SK-N-SH (cell line): ENCODE data around the gene CNTNAP2. TPM values are rescaled to one million over a fixed set of nuclear protein-coding genes. Genes with fewer than 3 reads are reported as not detected.

Source experiments
- CTCF ChIA-PET: fragments of 300-600, 350-600 bp; formaldehyde crosslinking; extraction: SDS; loops from one replicate; lab custom pipeline; 2021; lab: Yijun Ruan, JAX
- POLR2A ChIA-PET: fragments of 350-600 bp; sonication (Branson Sonifier 250); formaldehyde crosslinking; extraction: SDS; loops from one replicate; lab custom pipeline; 2020; ENCODE audit warnings: antibody characterized with exemption, inconsistent platforms; lab: Yijun Ruan, JAX
- DNase-seq: peaks from one replicate; pipeline ENCODE4 v3.0.0; 2012
- H2AFZ ChIP-seq: fragments of 200-600 bp; sonication (generic); 2 replicates; pipeline ENCODE4 v1.8.1; 2016; ENCODE audit warnings: antibody characterized with exemption, mild to moderate bottlenecking, low read depth
- H3F3A ChIP-seq: fragments of 200-600 bp; sonication (generic); replicated peaks from 2 replicates; pipeline ENCODE3; 2016; ENCODE audit warnings: antibody characterized with exemption, mild to moderate bottlenecking; ENCODE audit not compliant: insufficient read depth
- H3K27ac ChIP-seq, 2 experiments: fragments of 200-500 bp in 1 of 2; fragments of 200-600 bp in 1 of 2; sonication (Bioruptor generic) in 1 of 2; sonication (generic), shearing (Covaris generic) in 1 of 2; 2 replicates each; pipeline versions ENCODE4 v1.5.1 to v1.6.1; 2014 to 2016; ENCODE audit warnings: low read depth in 2 of 2, inconsistent platforms in 1 of 2, low read length in 1 of 2, mild to moderate bottlenecking in 1 of 2, mixed read lengths in 1 of 2
- H3K27me3 ChIP-seq: fragments of 200-600 bp; sonication (generic), shearing (Covaris generic); 2 replicates; pipeline ENCODE4 v1.6.1; 2016; ENCODE audit warnings: mixed run types; ENCODE audit not compliant: insufficient read depth
- H3K36me3 ChIP-seq, 2 experiments: fragments of 200-500 bp in 1 of 2; fragments of 200-600 bp in 1 of 2; sonication (Bioruptor generic) in 1 of 2; sonication (generic) in 1 of 2; replicated peaks in 1 of 2; 2 replicates each; pipeline versions ENCODE3 to v1.5.1; 2014 to 2016; ENCODE audit warnings: low read length in 1 of 2, mild to moderate bottlenecking in 1 of 2; ENCODE audit not compliant: insufficient read depth in 2 of 2, control insufficient read depth in 1 of 2
- H3K4me1 ChIP-seq, 2 experiments: fragments of 200-500 bp in 1 of 2; fragments of 200-600 bp in 1 of 2; sonication (Bioruptor generic) in 1 of 2; sonication (generic), shearing (Covaris generic) in 1 of 2; 2 replicates each; pipeline versions ENCODE4 v1.5.1 to v1.6.1; 2014 to 2016; ENCODE audit warnings: low read depth in 1 of 2, low read length in 1 of 2, mixed run types in 1 of 2; ENCODE audit not compliant: insufficient read depth in 2 of 2, control insufficient read depth in 1 of 2
- H3K4me2 ChIP-seq: fragments of 200-600 bp; sonication (generic), shearing (Covaris generic); 2 replicates; pipeline ENCODE4 v1.6.1; 2017; ENCODE audit warnings: mixed run types
- H3K4me3 ChIP-seq, 2 experiments: fragments of 200-500 bp in 1 of 2; fragments of 200-600 bp in 1 of 2; sonication (Bioruptor generic) in 1 of 2; sonication (generic), shearing (Covaris generic) in 1 of 2; 2 replicates each; pipeline versions ENCODE4 v1.5.1 to v1.8.1; 2014 to 2016; ENCODE audit warnings: low read depth in 2 of 2, inconsistent platforms in 1 of 2, low read length in 1 of 2, mild to moderate bottlenecking in 1 of 2, mixed read lengths in 1 of 2, moderate library complexity in 1 of 2
- H3K79me2 ChIP-seq: fragments of 200-600 bp; sonication (generic); 2 replicates; pipeline ENCODE4 v1.8.1; 2017; ENCODE audit warnings: mild to moderate bottlenecking; ENCODE audit not compliant: insufficient read depth
- H3K9ac ChIP-seq: fragments of 200-600 bp; sonication (generic); 2 replicates; pipeline ENCODE4 v1.6.1; 2017; ENCODE audit warnings: mixed run types
- H3K9me2 ChIP-seq: fragments of 200-600 bp; sonication (generic); 2 replicates; pipeline ENCODE4 v1.6.1; 2017; ENCODE audit warnings: mixed run types
- H3K9me3 ChIP-seq: fragments of 200-600 bp; sonication (generic); 2 replicates; pipeline ENCODE4 v1.6.1; 2017; ENCODE audit warnings: mixed run types, mild to moderate bottlenecking, moderate library complexity
- H4K20me1 ChIP-seq: fragments of 200-600 bp; sonication (generic); 2 replicates; pipeline ENCODE4 v1.6.1; 2017; ENCODE audit warnings: mild to moderate bottlenecking, mixed run types; ENCODE audit not compliant: insufficient read depth
- ELF1 ChIP-seq: IDR thresholded peaks from 2 replicates; pipeline ENCODE4 v1.4.0; 2012
- EP300 ChIP-seq, 2 experiments: IDR thresholded peaks; 2 replicates each; pipeline versions ENCODE4 v1.4.0 to v1.6.1; 2012; ENCODE audit warnings: borderline replicate concordance in 1 of 2, low read depth in 1 of 2, low read length in 1 of 2
- FOXJ3 ChIP-seq: sonication (generic); formaldehyde crosslinking; IDR thresholded peaks from 2 replicates; pipeline ENCODE4 v1.5.1; 2020; ENCODE audit warnings: mild to moderate bottlenecking, missing genetic modification reagents
- GATA2 ChIP-seq: sonication (generic); formaldehyde crosslinking; IDR thresholded peaks from 2 replicates; pipeline ENCODE4 v1.5.0; 2020; ENCODE audit warnings: mild to moderate bottlenecking, missing genetic modification reagents
- JUND ChIP-seq: IDR thresholded peaks from 2 replicates; pipeline ENCODE4 v1.4.0; 2012
- NFIC ChIP-seq: IDR thresholded peaks from 2 replicates; pipeline ENCODE4 v1.4.0; 2012; ENCODE audit warnings: borderline replicate concordance
- NRF1 ChIP-seq: IDR thresholded peaks from 2 replicates; pipeline ENCODE4 v1.6.1; 2012; ENCODE audit warnings: low read depth, mild to moderate bottlenecking, low read length
- RAD21 ChIP-seq: IDR thresholded peaks from 2 replicates; pipeline ENCODE4 v1.6.1; 2012; ENCODE audit warnings: mild to moderate bottlenecking, low read length
- RFX5 ChIP-seq: IDR thresholded peaks from 2 replicates; pipeline ENCODE4 v1.6.1; 2012; ENCODE audit warnings: mild to moderate bottlenecking, improper control_type of control experiment, low read length
- RXRA ChIP-seq: IDR thresholded peaks from 2 replicates; pipeline ENCODE4 v1.4.0; 2012; ENCODE audit warnings: low read depth, mild to moderate bottlenecking, borderline replicate concordance
- SIN3A ChIP-seq: IDR thresholded peaks from 2 replicates; pipeline ENCODE4 v1.6.1; 2012; ENCODE audit warnings: low read depth, mild to moderate bottlenecking, low read length, moderate library complexity, borderline replicate concordance
- SMC3 ChIP-seq: IDR thresholded peaks from 2 replicates; pipeline ENCODE4 v1.6.1; 2012; ENCODE audit warnings: low read depth, low read length, improper control_type of control experiment
- TAF1 ChIP-seq: IDR thresholded peaks from 2 replicates; pipeline ENCODE4 v1.6.1; 2012; ENCODE audit warnings: low read depth, mild to moderate bottlenecking, low read length, moderate library complexity, borderline replicate concordance
- TEAD4 ChIP-seq: IDR thresholded peaks from 2 replicates; pipeline ENCODE4 v1.4.0; 2012; ENCODE audit warnings: mild to moderate bottlenecking, borderline replicate concordance; ENCODE audit not compliant: insufficient read depth
- YY1 ChIP-seq: IDR thresholded peaks from 2 replicates; pipeline ENCODE4 v1.4.0; 2012; ENCODE audit warnings: low read depth, mild to moderate bottlenecking
- WGBS: methylation state at CpG from one replicate; pipeline ENCODE4 v1.1.6; 2017; ENCODE audit warnings: low lambda C conversion rate; 5-methylcytosine and 5-hydroxymethylcytosine counted together
- polyA plus RNA-seq, 3 experiments: library from polyadenylated mRNA; depleted of rRNA; stranded (reverse); fragments of >200 nt; gene quantifications; 2 replicates each; pipeline ENCODE4 v1.2.3, GENCODE V29; 2012
- TF ChIP-seq, protein P1 (sequence below): IDR thresholded peaks from 2 replicates; pipeline ENCODE4 v1.4.0; 2012; ENCODE audit warnings: low read depth, borderline replicate concordance
- TF ChIP-seq, protein P2 (sequence below): IDR thresholded peaks from 2 replicates; pipeline ENCODE4 v1.6.1; 2012; ENCODE audit warnings: mild to moderate bottlenecking, low read depth, low read length, moderate library complexity
- TF ChIP-seq, protein P3 (sequence below): fragments of 150-350 bp; IDR thresholded peaks from 2 replicates; pipeline ENCODE4 v1.6.1; 2017; ENCODE audit warnings: antibody characterized with exemption, low read length, low read depth, borderline replicate concordance
- TF ChIP-seq, protein P4 (sequence below): IDR thresholded peaks from 2 replicates; pipeline ENCODE4; 2012
- TF ChIP-seq, protein P5 (sequence below): IDR thresholded peaks from 2 replicates; pipeline ENCODE4 v1.4.0; 2012; ENCODE audit warnings: low read depth
- TF ChIP-seq, protein P6 (sequence below): fragments of 200-600 bp; sonication (generic); IDR thresholded peaks from 2 replicates; pipeline ENCODE4 v1.6.1; 2017; ENCODE audit warnings: antibody characterized with exemption, mild to moderate bottlenecking, moderate library complexity

CNTNAP2 gene
- polyA plus RNA-seq, 1 of the 3 experiments (the other 2 are of a cell fraction) = 3.4 TPM

DNA sequence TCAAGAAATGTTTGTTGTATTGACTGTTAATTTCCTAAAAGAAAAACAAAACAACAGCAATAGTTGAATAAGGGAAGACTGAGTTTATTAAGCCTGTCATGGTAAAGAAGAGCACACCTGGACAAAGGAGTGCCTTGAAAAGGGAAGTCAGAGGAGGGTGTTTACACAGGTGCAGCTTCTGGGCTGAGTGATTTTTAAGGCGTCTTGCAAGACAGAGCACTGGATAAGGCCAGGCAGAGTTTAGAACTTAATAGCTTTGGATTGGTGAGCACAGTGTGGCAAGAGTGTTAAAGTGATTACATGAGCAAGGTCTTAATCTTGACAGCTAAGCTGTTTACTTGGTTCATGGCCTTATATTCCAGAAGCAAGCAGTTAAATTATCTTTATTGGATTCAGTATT is 423.2 kb downstream of the CNTNAP2 start:
- no peak overlapping the region for H2AFZ ChIP-seq
- no peak for DNase-seq
- no peaks in the 10 kb centered on the region for H3K36me3 ChIP-seq
- TF ChIP-seq RFX5 (no peak), RXRA (no peak), TEAD4 (no peak), TAF1 (no peak)
- TF ChIP-seq, protein P1, sequence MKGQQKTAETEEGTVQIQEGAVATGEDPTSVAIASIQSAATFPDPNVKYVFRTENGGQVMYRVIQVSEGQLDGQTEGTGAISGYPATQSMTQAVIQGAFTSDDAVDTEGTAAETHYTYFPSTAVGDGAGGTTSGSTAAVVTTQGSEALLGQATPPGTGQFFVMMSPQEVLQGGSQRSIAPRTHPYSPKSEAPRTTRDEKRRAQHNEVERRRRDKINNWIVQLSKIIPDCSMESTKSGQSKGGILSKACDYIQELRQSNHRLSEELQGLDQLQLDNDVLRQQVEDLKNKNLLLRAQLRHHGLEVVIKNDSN = no peak
- TF ChIP-seq, protein P2, sequence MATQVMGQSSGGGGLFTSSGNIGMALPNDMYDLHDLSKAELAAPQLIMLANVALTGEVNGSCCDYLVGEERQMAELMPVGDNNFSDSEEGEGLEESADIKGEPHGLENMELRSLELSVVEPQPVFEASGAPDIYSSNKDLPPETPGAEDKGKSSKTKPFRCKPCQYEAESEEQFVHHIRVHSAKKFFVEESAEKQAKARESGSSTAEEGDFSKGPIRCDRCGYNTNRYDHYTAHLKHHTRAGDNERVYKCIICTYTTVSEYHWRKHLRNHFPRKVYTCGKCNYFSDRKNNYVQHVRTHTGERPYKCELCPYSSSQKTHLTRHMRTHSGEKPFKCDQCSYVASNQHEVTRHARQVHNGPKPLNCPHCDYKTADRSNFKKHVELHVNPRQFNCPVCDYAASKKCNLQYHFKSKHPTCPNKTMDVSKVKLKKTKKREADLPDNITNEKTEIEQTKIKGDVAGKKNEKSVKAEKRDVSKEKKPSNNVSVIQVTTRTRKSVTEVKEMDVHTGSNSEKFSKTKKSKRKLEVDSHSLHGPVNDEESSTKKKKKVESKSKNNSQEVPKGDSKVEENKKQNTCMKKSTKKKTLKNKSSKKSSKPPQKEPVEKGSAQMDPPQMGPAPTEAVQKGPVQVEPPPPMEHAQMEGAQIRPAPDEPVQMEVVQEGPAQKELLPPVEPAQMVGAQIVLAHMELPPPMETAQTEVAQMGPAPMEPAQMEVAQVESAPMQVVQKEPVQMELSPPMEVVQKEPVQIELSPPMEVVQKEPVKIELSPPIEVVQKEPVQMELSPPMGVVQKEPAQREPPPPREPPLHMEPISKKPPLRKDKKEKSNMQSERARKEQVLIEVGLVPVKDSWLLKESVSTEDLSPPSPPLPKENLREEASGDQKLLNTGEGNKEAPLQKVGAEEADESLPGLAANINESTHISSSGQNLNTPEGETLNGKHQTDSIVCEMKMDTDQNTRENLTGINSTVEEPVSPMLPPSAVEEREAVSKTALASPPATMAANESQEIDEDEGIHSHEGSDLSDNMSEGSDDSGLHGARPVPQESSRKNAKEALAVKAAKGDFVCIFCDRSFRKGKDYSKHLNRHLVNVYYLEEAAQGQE = no peak
- H3K4me2 ChIP-seq = no peak overlapping the region
- 20% methylated on average over 1 of the region's 1 CpG for WGBS
- no peak overlapping the region for H3K4me3 ChIP-seq
- H3K9me2 ChIP-seq = no peaks in the 10 kb centered on the region
- H3K9me3 ChIP-seq = no peaks in the 10 kb centered on the region
- no peaks in the 10 kb centered on the region for H4K20me1 ChIP-seq
- no peaks in the 10 kb centered on the region for H3K27me3 ChIP-seq
- H3K9ac ChIP-seq = no peak overlapping the region
- POLR2A ChIA-PET = no interaction called here
- H3K79me2 ChIP-seq = no peaks in the 10 kb centered on the region
- H3F3A ChIP-seq = no peaks in the 10 kb centered on the region
- H3K4me1 ChIP-seq = no peaks in the 10 kb centered on the region
- CTCF ChIA-PET = no interaction called here
- H3K27ac ChIP-seq = no peak overlapping the region

DNA sequence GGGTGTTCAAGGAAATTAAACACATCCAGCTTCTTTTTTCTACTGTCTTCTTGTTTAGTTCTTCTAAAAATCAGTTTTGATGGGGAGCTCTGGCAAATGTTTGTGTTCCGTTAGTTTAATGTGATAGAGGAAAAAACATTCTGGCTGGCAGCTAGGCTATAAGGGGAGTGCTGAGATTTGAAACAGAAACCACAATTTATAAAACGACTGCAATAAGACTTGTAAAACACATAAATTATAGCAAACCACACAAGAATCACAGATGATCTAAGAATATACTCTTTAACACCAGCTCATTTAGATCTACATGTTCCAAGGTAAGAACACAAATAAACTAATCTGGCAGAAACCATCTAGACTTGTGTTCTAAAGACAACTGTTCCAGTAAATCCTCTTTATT is 425.5 kb downstream of the CNTNAP2 start:
- 21% methylated on average over 2 of the region's 2 CpGs for WGBS

More for the DNA sequence above, 425.5 kb downstream of the CNTNAP2 start:
- H3K4me2 ChIP-seq = no peak overlapping the region
- H3K79me2 ChIP-seq = no peaks in the 10 kb centered on the region
- no peak for DNase-seq
- POLR2A ChIA-PET = no interaction called here
- H4K20me1 ChIP-seq = no peaks in the 10 kb centered on the region
- no peak overlapping the region for H3K4me3 ChIP-seq
- no peak overlapping the region for H2AFZ ChIP-seq
- no peaks in the 10 kb centered on the region for H3K9me3 ChIP-seq
- no peaks in the 10 kb centered on the region for H3K36me3 ChIP-seq
- H3K9me2 ChIP-seq = no peaks in the 10 kb centered on the region
- TF ChIP-seq RAD21 (no peak), SMC3 (no peak), NFIC (no peak), SIN3A (no peak), YY1 (no peak), EP300 (IDR thresholded peaks at IDR 0.05; ENCODE audit: borderline replicate concordance in 1 of 2, low read depth in 1 of 2, low read length in 1 of 2) (no peak), FOXJ3 (CRISPR knock-in tag) (no peak), ELF1 (no peak), JUND (no peak), NRF1 (no peak), GATA2 (CRISPR knock-in tag) (no peak)
- TF ChIP-seq, protein P3, sequence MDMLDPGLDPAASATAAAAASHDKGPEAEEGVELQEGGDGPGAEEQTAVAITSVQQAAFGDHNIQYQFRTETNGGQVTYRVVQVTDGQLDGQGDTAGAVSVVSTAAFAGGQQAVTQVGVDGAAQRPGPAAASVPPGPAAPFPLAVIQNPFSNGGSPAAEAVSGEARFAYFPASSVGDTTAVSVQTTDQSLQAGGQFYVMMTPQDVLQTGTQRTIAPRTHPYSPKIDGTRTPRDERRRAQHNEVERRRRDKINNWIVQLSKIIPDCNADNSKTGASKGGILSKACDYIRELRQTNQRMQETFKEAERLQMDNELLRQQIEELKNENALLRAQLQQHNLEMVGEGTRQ = no peak
- TF ChIP-seq, protein P4, sequence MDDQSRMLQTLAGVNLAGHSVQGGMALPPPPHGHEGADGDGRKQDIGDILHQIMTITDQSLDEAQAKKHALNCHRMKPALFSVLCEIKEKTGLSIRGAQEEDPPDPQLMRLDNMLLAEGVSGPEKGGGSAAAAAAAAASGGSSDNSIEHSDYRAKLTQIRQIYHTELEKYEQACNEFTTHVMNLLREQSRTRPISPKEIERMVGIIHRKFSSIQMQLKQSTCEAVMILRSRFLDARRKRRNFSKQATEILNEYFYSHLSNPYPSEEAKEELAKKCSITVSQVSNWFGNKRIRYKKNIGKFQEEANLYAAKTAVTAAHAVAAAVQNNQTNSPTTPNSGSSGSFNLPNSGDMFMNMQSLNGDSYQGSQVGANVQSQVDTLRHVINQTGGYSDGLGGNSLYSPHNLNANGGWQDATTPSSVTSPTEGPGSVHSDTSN = no peak
- TF ChIP-seq, protein P5, sequence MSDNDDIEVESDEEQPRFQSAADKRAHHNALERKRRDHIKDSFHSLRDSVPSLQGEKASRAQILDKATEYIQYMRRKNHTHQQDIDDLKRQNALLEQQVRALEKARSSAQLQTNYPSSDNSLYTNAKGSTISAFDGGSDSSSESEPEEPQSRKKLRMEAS = no peak
- TF ChIP-seq, protein P6, sequence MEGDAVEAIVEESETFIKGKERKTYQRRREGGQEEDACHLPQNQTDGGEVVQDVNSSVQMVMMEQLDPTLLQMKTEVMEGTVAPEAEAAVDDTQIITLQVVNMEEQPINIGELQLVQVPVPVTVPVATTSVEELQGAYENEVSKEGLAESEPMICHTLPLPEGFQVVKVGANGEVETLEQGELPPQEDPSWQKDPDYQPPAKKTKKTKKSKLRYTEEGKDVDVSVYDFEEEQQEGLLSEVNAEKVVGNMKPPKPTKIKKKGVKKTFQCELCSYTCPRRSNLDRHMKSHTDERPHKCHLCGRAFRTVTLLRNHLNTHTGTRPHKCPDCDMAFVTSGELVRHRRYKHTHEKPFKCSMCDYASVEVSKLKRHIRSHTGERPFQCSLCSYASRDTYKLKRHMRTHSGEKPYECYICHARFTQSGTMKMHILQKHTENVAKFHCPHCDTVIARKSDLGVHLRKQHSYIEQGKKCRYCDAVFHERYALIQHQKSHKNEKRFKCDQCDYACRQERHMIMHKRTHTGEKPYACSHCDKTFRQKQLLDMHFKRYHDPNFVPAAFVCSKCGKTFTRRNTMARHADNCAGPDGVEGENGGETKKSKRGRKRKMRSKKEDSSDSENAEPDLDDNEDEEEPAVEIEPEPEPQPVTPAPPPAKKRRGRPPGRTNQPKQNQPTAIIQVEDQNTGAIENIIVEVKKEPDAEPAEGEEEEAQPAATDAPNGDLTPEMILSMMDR = no peak
- CTCF ChIA-PET = interaction anchor here (0.7 kb wide), 1 partner anchor 10 kb away, joined by 3 read pairs; no protein-coding TSS in a partner anchor
- H3K4me1 ChIP-seq = no peaks in the 10 kb centered on the region
- no peaks in the 10 kb centered on the region for H3K27me3 ChIP-seq
- no peak overlapping the region for H3K9ac ChIP-seq
- no peak overlapping the region for H3K27ac ChIP-seq
- no peaks in the 10 kb centered on the region for H3F3A ChIP-seq
